ENCODE measurements around the gene FBXO17. TPM values are rescaled to one million over a fixed set of nuclear protein-coding genes. Genes with fewer than 3 reads are reported as not detected.
A peak's percentile ranks its signal among the peaks of the same experiment; 100 is the strongest.

The FBXO17 gene
- total RNA-seq, 1 experiment from 2014 or later = 16.8 TPM

DNA sequence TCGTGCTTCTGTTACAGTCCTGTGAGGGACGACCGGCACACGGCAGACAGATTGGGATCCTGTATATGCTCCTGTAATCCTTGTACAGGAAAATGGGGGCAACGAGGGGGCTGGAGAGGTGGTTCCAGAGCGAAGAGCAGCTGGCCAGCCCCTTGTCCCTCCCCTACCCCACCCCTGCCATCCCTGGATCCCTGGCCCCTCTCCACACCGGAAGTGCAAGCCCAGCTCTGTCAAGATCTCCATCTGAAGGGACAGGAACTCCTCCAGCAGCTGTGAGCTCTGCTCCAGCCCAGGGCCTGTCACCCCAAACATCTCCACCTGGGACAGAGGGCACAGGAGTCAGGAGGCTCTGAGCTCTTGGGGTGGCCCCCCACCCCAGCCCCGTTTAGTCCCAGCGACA is 58.0 kb downstream of the FBXO17 start (continued):
- TF ChIP-seq, protein P1, sequence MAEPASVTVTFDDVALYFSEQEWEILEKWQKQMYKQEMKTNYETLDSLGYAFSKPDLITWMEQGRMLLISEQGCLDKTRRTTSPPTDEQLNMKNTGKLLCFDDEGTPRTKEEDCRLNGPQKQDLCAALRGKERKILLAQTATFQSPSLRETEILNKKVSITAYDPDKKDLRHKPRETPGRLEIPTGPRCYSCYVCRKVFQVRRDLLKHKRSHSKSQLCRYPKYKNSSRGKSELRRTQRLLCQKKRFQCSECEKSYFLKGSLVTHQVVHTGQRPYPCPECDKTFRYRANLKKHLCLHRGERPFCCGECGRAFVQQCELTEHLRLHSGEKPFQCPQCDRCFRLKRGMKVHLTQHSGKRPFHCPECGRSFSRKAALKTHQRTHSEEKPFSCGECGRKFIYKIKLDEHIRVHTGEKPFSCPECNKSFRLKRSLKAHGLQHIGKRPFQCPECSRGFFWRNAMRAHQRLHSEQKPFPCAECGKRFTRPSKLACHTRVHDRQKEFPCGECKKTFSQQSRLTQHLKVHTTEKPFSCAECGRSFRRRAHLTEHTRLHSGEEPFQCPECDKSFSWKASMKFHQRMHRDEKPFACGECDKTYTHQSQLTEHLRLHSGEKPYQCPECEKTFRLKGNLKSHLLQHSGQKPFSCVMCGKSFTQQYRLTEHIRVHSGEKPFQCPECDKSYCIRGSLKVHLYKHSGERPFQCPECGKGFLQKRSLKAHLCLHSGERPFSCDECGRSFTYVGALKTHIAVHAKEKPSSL (CRISPR knock-in tag; conservative IDR thresholded peaks at IDR 0.05) = no peak
- TF ChIP-seq ZNF671 (CRISPR knock-in tag; IDR thresholded peaks at IDR 0.05) = no peak
- TF ChIP-seq, protein P2, sequence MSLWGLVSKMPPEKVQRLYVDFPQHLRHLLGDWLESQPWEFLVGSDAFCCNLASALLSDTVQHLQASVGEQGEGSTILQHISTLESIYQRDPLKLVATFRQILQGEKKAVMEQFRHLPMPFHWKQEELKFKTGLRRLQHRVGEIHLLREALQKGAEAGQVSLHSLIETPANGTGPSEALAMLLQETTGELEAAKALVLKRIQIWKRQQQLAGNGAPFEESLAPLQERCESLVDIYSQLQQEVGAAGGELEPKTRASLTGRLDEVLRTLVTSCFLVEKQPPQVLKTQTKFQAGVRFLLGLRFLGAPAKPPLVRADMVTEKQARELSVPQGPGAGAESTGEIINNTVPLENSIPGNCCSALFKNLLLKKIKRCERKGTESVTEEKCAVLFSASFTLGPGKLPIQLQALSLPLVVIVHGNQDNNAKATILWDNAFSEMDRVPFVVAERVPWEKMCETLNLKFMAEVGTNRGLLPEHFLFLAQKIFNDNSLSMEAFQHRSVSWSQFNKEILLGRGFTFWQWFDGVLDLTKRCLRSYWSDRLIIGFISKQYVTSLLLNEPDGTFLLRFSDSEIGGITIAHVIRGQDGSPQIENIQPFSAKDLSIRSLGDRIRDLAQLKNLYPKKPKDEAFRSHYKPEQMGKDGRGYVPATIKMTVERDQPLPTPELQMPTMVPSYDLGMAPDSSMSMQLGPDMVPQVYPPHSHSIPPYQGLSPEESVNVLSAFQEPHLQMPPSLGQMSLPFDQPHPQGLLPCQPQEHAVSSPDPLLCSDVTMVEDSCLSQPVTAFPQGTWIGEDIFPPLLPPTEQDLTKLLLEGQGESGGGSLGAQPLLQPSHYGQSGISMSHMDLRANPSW (CRISPR knock-in tag; conservative IDR thresholded peaks at IDR 0.05; ENCODE audit: low read depth) = no peak

DNA sequence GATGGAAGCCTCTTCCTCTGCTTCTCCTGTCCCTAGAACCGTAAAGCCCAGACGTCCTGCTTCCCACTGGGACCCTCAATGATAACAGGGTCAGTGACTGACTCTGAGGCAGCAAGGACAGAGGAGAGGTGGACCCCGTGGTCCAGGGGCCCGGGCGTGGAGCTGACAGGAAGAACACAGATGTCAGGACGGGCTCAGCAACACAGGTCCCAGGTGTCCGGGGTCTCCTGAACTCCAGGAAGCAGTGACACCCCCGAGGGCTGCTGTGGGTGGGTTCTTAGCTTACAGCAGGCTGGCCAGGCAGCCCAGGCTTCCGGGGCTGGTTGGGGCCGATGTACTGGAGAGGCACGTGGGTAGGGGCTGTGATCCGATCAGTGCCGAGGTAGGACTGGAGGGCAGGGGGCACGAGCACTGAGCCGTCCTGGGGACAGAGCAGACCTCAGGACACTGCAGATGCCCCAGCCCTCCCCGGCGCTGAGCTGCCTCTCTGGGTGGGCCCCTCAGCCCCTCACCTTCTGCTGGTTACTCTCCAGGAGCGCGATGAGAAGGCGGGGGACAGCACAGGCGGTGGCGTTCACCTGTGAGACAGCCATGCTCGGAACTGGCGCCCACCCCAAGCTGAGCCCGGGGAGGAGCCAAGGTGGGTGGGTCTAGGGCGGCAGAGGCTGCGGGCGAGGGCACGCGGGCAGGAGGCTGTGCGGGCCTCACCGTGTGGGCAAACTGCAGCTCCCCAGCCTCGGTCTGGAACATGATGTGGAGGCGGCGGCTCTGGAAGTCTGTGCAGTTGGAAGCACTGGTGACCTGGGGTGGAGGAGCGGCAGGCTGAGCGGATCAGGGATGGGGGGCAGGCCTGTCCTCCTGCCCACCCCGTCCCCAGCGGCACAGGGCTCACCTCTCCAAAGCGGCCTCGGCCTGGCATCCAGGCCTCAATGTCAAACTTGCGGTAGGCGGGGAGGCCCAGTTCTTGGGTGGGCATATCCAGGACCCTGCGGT is 59.9 kb downstream of the FBXO17 start:
- H3K27me3 Mint-ChIP-seq (ENCODE audit: low read depth) = peaks cover 10% of the 10 kb centered on the region
- H3K36me3 Mint-ChIP-seq = no peaks in the 10 kb centered on the region
- H3K4me1 Mint-ChIP-seq = no peaks in the 10 kb centered on the region
- no peak overlapping the region for H3K4me3 Mint-ChIP-seq
- ATAC-seq = no peak
- no peaks in the 10 kb centered on the region for H3K9me3 Mint-ChIP-seq
- POLR2A ChIA-PET = no interaction called here
- DNase-seq (ENCODE audit: low spot score) = no peak
- peak overlapping the region; percentile 29; the same call in 1 of the 2 replicates for H3K27ac Mint-ChIP-seq
- CTCF ChIA-PET = interaction anchor here (1.3 to 2.2 kb wide), 2 partner anchors 15 to 146 kb away, joined by 3 to 15 read pairs; partner anchors contain the start of genes MRPS12 and SARS2
- TF ChIP-seq ATF1 (CRISPR knock-in tag; IDR thresholded peaks at IDR 0.05) (no peak), ZNF396 (CRISPR knock-in tag; IDR thresholded peaks at IDR 0.05; ENCODE audit: borderline replicate concordance) (no peak), ZNF219 (CRISPR knock-in tag; IDR thresholded peaks at IDR 0.05; ENCODE audit: borderline replicate concordance) (no peak), IRF2 (CRISPR knock-in tag; IDR thresholded peaks at IDR 0.05; ENCODE audit: borderline replicate concordance, low read depth) (no peak), SMAD3 (CRISPR knock-in tag; IDR thresholded peaks at IDR 0.05; ENCODE audit: borderline replicate concordance) (no peak), FOXJ3 (CRISPR knock-in tag; IDR thresholded peaks at IDR 0.05; ENCODE audit: borderline replicate concordance) (no peak), CREB1 (CRISPR knock-in tag; IDR thresholded peaks at IDR 0.05) (no peak), ETV6 (CRISPR knock-in tag; IDR thresholded peaks at IDR 0.05) (no peak), ZNF232 (CRISPR knock-in tag; IDR thresholded peaks at IDR 0.05) (no peak)
- TF ChIP-seq, protein P3, sequence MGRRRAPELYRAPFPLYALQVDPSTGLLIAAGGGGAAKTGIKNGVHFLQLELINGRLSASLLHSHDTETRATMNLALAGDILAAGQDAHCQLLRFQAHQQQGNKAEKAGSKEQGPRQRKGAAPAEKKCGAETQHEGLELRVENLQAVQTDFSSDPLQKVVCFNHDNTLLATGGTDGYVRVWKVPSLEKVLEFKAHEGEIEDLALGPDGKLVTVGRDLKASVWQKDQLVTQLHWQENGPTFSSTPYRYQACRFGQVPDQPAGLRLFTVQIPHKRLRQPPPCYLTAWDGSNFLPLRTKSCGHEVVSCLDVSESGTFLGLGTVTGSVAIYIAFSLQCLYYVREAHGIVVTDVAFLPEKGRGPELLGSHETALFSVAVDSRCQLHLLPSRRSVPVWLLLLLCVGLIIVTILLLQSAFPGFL (CRISPR knock-in tag; IDR thresholded peaks at IDR 0.05; ENCODE audit: borderline replicate concordance) = no peak
- TF ChIP-seq, protein P4, sequence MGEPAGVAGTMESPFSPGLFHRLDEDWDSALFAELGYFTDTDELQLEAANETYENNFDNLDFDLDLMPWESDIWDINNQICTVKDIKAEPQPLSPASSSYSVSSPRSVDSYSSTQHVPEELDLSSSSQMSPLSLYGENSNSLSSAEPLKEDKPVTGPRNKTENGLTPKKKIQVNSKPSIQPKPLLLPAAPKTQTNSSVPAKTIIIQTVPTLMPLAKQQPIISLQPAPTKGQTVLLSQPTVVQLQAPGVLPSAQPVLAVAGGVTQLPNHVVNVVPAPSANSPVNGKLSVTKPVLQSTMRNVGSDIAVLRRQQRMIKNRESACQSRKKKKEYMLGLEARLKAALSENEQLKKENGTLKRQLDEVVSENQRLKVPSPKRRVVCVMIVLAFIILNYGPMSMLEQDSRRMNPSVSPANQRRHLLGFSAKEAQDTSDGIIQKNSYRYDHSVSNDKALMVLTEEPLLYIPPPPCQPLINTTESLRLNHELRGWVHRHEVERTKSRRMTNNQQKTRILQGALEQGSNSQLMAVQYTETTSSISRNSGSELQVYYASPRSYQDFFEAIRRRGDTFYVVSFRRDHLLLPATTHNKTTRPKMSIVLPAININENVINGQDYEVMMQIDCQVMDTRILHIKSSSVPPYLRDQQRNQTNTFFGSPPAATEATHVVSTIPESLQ (CRISPR knock-in tag; IDR thresholded peaks at IDR 0.05) = no peak
- TF ChIP-seq, protein P5, sequence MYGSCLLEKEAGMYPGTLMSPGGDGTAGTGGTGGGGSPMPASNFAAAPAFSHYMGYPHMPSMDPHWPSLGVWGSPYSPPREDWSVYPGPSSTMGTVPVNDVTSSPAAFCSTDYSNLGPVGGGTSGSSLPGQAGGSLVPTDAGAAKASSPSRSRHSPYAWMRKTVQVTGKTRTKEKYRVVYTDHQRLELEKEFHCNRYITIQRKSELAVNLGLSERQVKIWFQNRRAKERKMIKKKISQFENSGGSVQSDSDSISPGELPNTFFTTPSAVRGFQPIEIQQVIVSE (CRISPR knock-in tag; IDR thresholded peaks at IDR 0.05; ENCODE audit: borderline replicate concordance) = no peak
- TF ChIP-seq, protein P6, sequence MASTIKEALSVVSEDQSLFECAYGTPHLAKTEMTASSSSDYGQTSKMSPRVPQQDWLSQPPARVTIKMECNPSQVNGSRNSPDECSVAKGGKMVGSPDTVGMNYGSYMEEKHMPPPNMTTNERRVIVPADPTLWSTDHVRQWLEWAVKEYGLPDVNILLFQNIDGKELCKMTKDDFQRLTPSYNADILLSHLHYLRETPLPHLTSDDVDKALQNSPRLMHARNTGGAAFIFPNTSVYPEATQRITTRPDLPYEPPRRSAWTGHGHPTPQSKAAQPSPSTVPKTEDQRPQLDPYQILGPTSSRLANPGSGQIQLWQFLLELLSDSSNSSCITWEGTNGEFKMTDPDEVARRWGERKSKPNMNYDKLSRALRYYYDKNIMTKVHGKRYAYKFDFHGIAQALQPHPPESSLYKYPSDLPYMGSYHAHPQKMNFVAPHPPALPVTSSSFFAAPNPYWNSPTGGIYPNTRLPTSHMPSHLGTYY (CRISPR knock-in tag; IDR thresholded peaks at IDR 0.05) = no peak
- TF ChIP-seq, protein P7, sequence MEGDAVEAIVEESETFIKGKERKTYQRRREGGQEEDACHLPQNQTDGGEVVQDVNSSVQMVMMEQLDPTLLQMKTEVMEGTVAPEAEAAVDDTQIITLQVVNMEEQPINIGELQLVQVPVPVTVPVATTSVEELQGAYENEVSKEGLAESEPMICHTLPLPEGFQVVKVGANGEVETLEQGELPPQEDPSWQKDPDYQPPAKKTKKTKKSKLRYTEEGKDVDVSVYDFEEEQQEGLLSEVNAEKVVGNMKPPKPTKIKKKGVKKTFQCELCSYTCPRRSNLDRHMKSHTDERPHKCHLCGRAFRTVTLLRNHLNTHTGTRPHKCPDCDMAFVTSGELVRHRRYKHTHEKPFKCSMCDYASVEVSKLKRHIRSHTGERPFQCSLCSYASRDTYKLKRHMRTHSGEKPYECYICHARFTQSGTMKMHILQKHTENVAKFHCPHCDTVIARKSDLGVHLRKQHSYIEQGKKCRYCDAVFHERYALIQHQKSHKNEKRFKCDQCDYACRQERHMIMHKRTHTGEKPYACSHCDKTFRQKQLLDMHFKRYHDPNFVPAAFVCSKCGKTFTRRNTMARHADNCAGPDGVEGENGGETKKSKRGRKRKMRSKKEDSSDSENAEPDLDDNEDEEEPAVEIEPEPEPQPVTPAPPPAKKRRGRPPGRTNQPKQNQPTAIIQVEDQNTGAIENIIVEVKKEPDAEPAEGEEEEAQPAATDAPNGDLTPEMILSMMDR (IDR thresholded peaks at IDR 0.05) = no peak
- TF ChIP-seq, protein P8, sequence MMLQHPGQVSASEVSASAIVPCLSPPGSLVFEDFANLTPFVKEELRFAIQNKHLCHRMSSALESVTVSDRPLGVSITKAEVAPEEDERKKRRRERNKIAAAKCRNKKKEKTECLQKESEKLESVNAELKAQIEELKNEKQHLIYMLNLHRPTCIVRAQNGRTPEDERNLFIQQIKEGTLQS (CRISPR knock-in tag; conservative IDR thresholded peaks at IDR 0.05) = no peak
- TF ChIP-seq, protein P9, sequence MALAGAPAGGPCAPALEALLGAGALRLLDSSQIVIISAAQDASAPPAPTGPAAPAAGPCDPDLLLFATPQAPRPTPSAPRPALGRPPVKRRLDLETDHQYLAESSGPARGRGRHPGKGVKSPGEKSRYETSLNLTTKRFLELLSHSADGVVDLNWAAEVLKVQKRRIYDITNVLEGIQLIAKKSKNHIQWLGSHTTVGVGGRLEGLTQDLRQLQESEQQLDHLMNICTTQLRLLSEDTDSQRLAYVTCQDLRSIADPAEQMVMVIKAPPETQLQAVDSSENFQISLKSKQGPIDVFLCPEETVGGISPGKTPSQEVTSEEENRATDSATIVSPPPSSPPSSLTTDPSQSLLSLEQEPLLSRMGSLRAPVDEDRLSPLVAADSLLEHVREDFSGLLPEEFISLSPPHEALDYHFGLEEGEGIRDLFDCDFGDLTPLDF (CRISPR knock-in tag; IDR thresholded peaks at IDR 0.05) = no peak

Data from WTC11 (cell line).